SK-N-DZ (cell line): ENCODE data around the gene ZNF747.
"Not testable (repeated sequence)": the region's sequence is repeated elsewhere in the genome, so short reads cannot be mapped to it uniquely, and the experiment has no call there.

ENCODE experiments used
- DNase-seq: peaks from one replicate; pipeline ENCODE4 v3.0.0-alpha.2; 2015; ENCODE audit warnings: low spot score

Gene ZNF747

DNA sequence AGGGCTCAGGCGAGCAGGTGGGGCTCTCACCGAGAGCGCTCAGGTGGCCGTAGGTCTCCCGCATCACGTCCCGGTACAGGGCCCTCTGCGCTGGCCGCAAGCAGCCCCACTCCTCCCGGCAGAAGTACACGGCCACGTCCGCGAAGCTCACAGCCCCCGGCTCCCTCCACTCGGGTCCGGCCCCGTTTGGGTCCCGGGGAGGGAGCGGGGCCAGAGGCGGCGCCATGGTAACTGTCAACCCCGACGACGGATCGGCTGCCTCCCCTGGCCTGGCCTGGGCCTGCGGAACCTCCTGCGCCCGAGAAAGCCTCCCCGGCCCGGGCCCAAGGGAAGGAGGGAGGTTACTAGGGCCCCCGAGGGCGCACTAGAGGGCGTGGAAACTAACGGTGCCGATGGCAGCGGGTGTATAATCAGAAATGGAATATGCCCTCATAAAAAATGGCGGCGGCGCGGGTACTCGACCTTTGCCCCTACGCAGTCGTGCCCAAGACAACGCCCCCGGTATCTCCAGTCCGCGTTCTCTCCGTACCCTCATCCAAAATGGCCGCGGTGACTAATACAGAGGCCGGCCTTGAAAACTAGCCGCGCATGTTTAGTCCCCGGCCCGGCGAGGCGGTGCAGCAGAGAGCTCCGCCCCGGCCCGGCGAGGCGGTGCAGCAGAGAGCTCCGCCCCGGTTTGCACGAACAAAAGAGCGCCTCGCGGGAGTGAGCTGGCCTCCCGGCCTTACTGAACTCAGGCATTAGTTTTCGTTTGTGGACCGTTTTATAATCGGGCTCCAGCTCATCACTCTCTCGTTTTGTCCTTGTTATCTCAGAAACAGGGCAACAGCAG, 23.5 kb upstream of the ZNF747 start, which contains the start of gene ZNF764:
Gene ZNF764, minus strand, starts transcription at position 418 of the 832 bp plus-strand sequence. Its CDS starts 192 bp downstream, at position 226.
- peak; percentile 98 for DNase-seq

DNA sequence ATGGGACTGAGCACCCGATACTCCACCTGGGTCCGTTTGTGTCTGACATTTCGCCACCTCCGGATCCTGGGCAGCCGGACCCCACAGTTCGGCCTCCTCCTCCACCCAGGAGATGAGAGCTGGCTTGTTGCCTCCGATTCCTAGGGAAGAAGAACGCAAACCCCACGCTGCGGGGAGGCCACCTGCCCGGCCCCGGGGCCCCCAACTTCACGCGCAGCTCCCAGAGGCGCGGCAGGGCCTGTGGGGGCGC, 23.0 kb upstream of the ZNF747 start:
- no peak for DNase-seq

DNA sequence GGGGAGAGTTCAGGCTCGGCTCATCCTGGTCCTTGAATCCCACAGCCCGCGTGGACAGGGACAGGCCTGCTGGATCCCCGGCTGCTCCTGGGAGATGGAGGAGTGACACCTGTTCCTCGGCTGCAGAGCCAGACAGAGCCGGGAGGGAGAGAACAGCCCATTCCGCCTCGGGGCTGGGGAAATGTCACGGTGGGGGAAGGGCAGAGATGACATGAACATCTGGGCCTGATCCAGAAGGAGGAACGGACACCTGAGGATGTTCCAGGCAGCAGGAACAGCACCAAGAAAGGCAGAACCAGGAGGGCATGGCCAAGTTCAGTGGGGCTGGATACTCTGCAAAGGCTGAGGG, 21.4 kb upstream of the ZNF747 start:
- no peak for DNase-seq

DNA sequence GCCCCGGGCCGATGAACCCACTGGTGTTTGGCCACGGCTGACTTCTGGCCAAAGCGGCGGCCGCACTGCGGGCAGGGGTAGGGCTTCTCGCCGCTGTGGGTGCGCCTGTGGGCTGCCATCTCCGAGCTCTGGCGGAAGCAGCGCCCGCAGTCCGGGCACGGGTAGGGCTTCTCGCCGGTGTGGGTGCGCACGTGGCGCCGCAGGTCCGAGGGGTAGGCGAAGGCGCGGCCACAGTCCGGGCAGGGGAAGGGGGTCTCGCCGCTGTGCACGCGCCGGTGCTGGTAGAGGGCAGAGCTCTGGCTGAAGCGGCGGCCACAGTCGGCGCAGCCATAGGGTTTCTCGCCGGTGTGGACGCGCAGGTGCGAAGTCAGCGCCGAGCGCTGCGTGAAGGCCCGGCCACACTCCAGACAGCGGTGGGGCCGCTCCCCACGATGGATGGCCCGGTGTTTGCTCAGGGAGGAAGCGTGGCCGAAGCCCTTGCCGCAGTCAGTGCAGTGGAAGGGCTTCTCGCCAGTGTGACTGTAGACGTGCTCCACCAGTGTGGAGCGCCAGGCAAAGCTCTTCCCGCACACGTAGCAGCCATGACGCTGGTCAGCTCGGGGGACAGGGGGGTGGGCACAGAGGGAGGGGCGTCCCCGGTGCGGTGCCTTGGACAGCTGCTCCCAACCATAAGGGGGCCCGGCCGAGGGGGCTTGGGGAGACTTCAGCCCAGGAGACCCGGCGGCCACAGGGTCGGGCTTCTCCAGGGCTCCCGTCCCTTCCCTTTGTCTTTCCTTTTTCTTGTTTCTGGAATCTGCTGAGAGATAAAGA, 20.9 kb upstream of the ZNF747 start:
- no peak for DNase-seq

DNA sequence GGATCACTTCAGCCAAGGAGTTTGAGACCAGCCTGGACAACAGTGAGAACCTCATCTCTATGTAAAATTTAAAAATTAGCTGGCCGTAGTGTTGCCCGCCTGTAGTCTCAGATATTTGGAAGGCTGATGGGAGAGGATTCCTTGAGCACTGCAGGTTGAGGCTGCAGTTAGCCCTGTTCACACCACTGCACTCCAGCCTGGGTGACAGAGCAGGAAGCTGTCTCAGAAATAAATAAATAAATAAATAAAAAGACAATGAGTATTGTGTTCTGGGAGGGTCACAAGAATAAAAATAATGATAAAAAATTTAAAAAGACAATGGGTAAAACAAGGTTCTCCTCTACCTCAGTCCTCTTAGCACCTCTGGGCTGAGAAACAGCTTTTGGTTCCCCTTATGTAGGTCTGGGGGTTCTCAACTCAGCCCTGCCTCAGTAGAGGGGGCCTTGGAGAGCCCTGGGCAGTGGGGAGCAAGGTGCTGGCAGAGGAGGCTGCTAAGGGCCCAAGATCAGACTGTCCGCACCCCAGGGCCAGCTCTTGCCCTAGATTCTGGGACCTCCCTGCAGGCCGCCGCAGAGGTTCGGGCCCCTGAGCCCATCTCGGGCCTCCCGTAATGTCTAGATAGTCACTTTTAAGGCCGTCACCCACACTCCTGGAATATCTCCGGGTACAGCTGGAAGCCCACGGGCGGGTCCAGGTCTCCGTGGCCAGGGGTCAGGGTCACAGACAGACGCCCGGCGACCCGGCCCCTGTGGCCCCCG, 20.1 kb upstream of the ZNF747 start:
- DNase-seq = no peak

DNA sequence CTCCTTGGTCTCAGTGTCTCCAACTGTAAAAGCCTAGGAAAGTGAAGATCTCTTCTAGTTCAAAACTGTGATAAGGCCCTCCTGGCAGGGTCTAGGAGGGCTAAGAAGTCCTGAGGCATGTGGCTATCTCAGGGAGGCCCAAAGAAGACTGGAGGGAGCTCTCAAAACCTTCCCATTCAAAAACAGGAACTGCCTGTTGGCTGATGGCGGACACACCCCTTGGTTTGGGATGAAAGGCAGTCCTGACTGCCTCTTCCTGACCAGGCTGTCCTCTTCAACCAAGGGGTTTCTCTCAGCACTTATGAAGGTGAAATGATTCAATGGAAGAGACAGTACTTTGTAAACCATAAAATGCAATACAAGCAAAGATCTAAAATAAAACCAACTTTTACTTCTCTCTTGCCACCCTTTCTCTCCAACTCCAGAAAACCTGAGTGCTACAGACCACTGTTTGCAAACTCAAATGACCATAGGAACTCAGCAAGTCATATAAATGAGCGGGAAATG, 18.8 kb upstream of the ZNF747 start:
- no peak for DNase-seq

DNA sequence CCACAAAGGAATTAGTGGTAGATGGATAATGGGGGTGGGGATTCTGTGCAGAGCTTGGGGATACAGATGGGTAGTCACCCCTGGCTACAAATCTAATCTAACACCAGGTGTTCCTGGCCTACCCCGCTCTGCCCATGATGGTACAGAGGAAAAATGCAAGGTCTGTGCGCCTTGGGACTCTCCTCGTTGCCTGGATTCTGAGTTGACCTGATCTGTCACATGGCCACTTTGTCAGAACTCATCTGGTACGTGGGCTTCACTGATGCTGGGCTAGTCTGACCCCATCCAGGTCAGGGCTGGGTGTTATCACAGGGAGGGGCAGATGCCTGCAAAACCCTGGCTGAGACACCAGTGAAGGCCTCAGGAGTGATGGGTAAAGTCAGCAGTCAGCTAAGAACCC, 18.3 kb upstream of the ZNF747 start:
- no peak for DNase-seq

DNA sequence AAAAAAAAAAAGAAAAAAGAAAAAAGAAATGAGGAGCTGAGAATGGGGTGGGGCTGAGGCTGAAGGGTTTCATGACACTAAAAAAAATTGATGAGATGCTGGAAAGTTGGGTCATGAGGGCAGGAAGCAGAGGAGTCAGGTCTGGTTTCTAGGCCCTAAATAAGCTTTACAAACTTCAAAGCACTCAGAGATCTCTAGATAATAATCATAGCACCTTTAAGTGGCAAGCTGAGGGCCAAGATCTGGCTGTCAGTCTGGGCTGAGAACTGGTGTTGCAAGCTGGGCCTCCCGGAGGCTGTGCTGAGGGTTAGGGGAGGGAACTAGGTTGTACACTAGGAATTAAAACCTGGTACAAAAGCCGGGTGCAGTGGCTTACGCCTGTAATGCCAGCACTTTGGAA, 17.1 kb upstream of the ZNF747 start:
- no peak for DNase-seq

DNA sequence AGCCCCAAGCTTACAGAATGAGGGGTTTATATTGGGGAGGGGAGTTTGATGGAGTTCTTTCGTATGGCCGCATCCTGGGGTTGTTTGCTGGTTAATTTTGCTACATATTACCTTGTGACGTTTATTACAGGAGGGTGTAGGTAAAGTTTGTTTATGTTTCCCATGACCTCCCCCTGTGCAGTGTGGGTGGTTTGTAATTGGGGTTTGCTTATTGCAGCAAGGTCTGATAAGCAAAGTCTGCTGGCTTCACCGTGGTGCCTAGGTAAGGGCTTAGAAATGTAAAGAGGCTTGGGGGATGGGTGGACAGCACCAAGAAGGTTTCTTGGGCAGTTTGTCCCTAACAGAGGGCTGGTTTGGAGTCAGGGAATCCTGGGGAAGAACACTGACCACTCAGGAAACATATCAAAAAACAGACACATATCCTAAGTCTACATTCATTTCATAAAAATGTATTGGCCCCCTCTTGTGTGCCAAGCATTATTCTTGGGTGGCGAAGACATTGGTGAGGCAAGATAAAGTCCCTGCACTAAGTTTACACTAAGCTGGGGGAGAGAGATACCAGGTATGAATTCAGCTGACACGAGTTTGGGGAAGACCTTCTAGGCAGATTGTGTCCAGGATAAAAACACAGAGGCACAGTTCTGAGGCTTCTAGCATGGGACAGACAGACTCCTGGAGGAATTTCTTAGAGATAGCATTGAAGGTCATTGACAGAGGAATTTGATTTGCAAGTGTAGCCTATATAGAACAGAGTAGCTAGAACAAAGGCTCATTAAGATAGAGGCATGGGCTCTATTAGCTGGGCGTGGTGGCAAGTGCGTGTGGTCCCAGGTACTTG, 14.0 kb upstream of the ZNF747 start:
- no peak for DNase-seq

DNA sequence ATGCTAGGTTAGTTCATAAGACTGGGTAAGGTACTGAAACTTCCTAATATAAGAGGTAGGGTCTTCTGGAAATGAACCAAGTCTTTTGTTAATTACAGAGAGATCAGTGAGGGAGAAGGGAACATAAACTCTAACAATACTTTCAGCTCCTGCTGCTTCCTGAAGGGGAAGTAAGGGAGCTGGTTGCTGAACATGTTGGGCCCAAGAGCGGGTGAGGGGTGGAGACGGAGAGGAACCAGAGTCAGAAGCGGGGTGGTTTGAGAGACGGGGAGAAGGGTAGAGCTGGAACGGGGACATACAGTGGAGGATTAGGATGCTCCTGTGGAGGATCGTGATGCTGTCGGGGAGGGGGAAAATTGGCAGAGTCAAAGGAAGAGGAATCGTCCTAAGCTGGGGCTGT, 11.5 kb upstream of the ZNF747 start:
- no peak for DNase-seq

DNA sequence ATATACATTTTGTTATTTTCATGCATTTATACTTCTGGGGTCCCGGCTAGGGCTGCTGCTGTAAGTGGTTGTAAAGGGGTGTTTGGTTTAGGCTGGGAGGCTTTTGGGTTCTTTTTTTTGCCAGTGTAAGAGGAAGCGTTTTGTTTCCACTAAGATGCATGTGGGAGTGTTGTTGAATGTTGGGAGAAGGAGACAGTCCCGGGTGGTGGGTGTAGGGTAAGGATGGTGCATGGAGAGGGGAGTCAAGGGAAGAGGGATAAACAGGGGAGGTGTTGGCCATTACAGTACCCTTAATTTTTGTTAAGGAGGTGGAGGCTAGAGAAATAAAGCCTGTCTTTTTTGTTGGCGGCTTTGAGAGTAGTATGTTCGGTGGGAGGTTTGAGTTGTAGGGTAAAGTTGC, 8.4 kb upstream of the ZNF747 start:
- no peak for DNase-seq

DNA sequence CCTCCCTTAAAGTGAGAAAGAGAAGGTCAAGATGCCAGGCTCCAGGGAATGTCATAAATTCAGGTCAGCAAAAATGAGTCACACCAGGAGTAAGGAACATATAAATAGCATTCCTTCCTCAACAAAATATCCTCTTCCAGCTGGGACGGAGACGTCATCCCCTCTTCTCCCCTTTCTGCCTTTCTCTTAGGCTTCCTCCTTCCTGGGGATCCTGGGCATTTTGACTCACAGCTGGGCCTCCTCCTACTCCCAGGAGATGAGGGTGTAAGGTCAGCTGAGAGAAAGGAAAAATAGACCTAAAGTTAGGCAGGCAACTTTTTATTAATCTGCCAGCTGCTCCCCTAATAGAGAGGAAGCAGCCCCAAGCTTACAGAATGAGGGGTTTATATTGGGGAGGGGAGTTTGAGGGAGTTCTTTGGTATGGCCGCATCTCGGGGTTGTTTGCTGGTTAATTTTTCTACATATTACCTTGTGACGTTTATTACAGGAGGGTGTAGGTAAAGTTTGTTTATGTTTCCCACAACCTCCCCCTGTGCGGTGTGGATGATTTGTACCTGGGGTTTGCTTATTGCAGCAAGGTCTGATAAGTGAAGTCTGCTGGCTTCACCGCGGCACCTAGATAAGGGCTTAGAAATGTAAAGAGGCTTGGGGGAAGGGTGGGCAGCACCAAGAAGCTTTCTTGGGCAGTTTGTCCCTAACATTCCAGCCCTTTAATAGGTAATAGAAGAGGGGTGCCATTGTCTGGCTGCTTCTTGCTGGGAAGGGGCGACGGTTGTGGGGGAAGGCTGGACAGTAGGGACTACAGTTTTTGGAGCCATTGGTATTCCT, 7.1 kb upstream of the ZNF747 start:
- no peak for DNase-seq

DNA sequence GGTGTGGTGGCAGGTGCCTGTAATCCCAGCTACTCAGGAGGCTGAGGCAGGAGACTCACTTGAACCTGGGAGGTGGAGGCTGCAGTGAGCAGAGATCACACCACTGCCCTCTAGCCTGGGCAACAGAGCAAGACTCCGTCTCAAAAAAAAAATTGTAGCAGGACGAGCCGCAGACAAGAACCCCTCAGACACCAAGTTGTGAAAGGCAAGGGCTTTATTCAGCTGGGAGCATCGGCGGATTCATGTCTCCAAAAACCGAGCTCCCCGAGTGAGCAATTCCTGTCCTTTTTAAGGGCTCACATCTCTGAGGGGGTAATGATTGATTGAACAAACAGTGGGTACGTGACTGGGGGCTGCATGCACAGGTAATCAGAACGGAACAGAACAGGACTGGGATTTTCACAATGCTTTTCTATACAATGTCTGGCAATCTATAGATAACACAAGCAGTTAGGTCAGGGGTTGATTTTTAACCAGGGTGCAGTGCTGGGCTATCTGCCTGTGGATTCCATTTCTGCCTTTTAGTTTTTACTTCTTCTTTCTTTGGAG, 6.3 kb upstream of the ZNF747 start:
- not testable (repeated sequence) for DNase-seq

DNA sequence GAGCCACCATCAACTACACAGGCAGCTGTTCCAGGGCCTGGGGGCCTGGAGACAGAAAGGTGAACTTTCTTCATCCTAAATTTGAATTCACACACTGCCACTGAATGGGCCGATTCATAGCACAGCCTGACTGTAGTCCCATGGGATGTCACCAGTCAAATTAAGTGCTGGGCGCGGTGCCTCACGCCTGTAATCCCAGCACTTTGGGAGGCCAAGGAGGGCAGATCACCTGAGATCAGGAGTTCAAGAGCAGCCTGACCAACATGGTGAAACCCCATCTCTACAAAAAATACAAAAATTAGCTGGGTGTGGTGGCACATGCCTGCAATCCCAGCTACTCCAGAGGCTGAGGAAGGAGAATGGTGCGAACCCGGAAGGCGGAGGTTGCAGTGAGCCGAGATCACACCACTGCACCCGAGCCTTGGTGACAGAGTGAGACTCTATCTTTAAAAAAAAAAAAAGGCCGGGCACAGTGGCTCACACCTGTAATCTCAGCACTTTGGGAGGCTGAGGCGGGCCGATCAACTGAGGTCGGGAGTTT, 5.4 kb upstream of the ZNF747 start:
- not testable (repeated sequence) for DNase-seq

DNA sequence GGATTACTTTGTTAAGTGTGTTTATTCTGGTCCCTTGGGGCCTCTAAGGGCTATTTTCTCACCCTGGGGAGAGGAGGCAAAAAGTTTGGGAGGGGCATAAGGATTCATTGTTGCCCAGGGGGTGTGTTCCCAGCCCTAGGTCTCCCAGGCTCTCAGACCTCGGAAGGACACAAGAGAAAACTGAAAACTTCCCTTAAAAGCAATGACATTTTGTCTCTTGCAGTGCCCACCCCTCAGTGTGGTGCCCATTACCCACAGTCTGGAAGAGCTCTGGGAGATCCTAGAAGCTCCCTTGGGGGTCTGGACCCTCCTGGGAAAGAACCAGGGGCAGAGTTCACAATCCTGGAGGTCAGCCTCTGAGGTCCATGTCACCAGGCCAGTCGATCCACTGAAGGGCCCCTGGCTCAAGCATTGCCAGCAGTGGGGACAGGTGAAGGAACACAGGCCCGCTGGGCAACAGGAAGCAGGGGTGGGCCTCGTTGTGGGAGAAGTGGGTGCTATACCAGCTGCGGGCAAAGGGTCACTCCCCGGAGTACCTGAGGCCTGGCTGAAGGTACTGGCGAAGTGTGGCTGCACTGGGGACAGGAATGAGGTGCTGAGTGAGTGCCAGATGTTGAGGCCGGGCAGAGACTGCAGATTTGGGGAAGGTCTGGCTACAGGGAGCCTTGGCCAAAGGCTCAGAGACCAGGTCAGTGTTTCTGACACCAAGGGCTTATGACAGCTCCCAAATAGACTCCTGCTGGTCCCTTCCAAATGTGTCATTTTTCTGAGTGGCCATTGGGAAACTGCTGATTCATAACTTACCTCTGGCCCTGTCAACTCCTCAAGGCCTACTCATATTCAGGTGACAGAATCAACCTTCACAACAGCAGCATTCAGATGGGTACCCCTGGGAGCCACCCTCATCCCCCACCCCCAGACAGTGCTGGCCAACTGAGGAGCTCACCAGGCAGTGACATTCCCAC, 4.6 kb upstream of the ZNF747 start:
- DNase-seq = no peak

DNA sequence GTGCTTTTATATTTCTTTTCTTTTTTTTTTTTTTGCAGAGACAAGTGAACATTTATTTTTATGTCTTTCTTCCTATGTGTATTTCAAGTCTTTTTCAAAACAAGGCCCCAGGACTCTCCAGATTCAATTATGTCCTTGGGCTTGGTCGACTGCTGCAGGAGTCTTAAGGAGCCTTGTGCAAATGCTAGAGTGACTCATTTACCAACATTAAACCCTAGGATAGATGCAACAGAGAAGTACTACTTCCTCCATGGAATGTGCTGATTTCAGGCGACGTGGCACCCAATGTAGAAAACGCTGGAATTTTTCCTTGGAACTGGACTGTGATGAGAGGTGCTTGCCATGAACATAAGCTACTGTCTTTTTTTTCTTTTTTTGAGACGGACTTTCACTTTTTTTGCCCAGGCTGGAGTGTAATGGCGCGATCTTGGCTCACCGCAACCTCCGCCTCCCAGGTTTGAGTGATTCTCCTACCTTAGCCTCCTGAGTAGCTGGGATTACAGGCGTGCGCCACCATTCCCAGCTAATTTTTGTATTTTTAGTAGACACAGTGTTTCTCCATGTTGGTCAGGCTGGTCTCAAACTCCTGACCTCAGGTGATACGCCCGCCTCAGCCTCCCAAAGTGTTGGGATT, 1.9 kb upstream of the ZNF747 start:
- not testable (repeated sequence) for DNase-seq

DNA sequence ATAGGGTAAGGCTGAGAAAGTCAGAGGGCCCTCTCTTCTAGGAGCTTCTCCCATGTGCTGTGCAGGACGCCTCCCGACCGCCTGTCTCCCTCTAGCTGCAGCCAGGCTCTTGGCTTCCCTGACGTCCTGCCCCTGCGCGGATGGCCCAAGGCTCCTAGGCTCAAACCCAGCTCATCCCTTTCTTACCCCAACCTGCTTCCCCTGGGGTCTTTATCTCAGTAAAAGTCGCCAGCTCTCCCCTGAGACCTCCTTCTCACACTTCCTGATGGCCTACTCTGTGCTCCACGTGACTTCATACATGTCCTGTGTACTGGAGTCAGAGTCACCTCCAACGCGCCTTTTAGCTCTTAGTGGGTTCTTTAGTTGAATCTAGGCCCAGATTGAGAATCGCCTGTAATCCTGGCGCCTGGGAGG, 1.1 kb upstream of the ZNF747 start:
- DNase-seq = peak; percentile 85
